HEK293 (cell line): ENCODE data around the gene ACACB.

Experiments
- CTCF ChIP-seq: fragments of 450-650 bp; formaldehyde crosslinking; IDR thresholded peaks from 2 replicates; pipeline ENCODE4 v1.5.1; 2016; ENCODE audit warnings: missing biosample characterization, missing genetic modification characterization
- TCF7L2 ChIP-seq: IDR thresholded peaks from 2 replicates; pipeline ENCODE4 v1.6.1; 2011; ENCODE audit warnings: low read depth, mild to moderate bottlenecking, inconsistent platforms, low read length, moderate library complexity, borderline replicate concordance
- ZNF138 ChIP-seq: fragments of 450-650 bp; formaldehyde crosslinking; IDR thresholded peaks from 2 replicates; pipeline ENCODE4 v1.5.1; 2016; ENCODE audit warnings: missing biosample characterization, missing genetic modification characterization, borderline replicate concordance
- ZNF155 ChIP-seq: fragments of 450-650 bp; formaldehyde crosslinking; IDR thresholded peaks from 2 replicates; pipeline ENCODE4 v1.5.1; 2016; ENCODE audit warnings: missing biosample characterization, missing genetic modification characterization
- ZNF362 ChIP-seq: fragments of 450-650 bp; formaldehyde crosslinking; IDR thresholded peaks from 2 replicates; pipeline ENCODE4 v1.5.1; 2016; ENCODE audit warnings: missing biosample characterization, missing genetic modification characterization
- ZNF488 ChIP-seq: fragments of 450-650 bp; formaldehyde crosslinking; IDR thresholded peaks from 2 replicates; pipeline ENCODE4 v1.5.1; 2016; ENCODE audit warnings: missing biosample characterization, missing genetic modification characterization
- ZNF555 ChIP-seq: fragments of 450-650 bp; formaldehyde crosslinking; conservative IDR thresholded peaks from 2 replicates; pipeline ENCODE4 v1.5.1; 2017; ENCODE audit warnings: missing biosample characterization, mild to moderate bottlenecking, missing genetic modification characterization, inconsistent platforms
- ZNF660 ChIP-seq: fragments of 450-650 bp; IDR thresholded peaks from 2 replicates; pipeline ENCODE4 v1.5.1; 2018; ENCODE audit warnings: missing biosample characterization, mild to moderate bottlenecking, missing genetic modification characterization
- ZNF747 ChIP-seq: fragments of 450-650 bp; formaldehyde crosslinking; IDR thresholded peaks from 2 replicates; pipeline ENCODE4 v1.5.1; 2016; ENCODE audit warnings: missing biosample characterization, missing genetic modification characterization
- ZNF792 ChIP-seq: fragments of 450-650 bp; formaldehyde crosslinking; IDR thresholded peaks from 2 replicates; pipeline ENCODE4 v1.5.1; 2016; ENCODE audit warnings: missing biosample characterization, missing genetic modification characterization

- TF ChIP-seq CTCF (tag by site-specific recombination) (no peak), ZNF747 (tag by site-specific recombination) (no peak), ZNF792 (tag by site-specific recombination) (no peak), ZNF362 (tag by site-specific recombination) (no peak), ZNF555 (tag by site-specific recombination) (no peak), TCF7L2 (no peak), ZNF138 (tag by site-specific recombination) (no peak), ZNF660 (tag by site-specific recombination) (no peak), ZNF488 (tag by site-specific recombination) (no peak), ZNF155 (tag by site-specific recombination) (no peak)
Measured at GRCh38 chr12:109281452-109281851, 165.1 kb downstream of the ACACB start.
